ENCODE measurements around the gene ADIPOQ.
"Not testable (repeated sequence)": the region's sequence is repeated elsewhere in the genome, so short reads cannot be mapped to it uniquely, and the experiment has no call there.

ADIPOQ gene

DNA sequence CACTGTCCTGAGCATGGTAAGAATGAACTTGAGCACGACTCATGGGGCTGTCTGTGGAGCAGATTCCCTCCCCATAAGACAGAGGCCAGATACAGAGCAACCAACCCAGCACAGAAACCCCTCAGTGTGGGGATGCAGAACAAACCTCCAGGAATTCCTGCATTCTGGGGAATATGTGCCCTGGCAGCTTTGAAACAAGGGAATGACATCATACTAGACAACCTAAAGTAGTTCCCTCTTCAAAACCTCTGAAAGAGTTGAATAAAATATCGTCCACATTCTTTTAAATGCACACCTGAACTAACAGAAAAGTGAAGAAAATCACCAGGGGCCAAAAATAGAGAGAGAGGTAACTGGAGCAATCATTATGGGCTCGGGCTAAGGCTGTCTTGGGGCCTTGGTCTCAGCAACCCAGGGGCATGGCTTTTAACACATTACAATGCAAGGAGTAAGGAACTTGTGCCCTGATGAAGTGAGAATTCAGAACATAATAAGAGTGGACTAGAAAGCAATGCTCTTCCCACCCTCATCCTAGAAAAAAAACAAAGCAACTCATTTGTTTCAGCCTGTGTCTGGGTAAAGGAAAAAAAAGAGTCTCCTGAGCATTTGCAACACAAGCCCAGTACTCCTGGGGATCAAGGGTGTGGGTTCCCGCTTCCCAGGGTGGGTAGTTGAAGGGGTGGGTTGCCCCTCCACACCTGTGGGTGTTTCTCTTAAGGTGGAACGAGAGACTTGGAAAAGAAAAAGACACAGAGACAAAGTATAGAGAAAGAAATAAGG is 43.9 kb downstream of the ADIPOQ start:
- Histone ChIP-seq H3K27me3 (ENCODE audit: insufficient read depth, low read length) (0 out of 2 replicates have a peak, but pooled peaks cover 7% of the 10 kb centered on the region), H3K4me3 (ENCODE audit: low read depth, low read length) (no peak overlapping the region), H2AFZ (ENCODE audit: low read length, unreplicated experiment) (no peak overlapping the region), H3K27ac (ENCODE audit: low read depth, low read length) (no peak overlapping the region), H3K4me1 (ENCODE audit: control insufficient read depth, insufficient read depth, low read length, unreplicated experiment) (peaks cover 18% of the 10 kb centered on the region), H3K79me2 (ENCODE audit: control insufficient read depth, insufficient read depth, low read length, unreplicated experiment) (no peaks in the 10 kb centered on the region), H3K36me3 (ENCODE audit: insufficient read depth, low read length) (no peaks in the 10 kb centered on the region)

DNA sequence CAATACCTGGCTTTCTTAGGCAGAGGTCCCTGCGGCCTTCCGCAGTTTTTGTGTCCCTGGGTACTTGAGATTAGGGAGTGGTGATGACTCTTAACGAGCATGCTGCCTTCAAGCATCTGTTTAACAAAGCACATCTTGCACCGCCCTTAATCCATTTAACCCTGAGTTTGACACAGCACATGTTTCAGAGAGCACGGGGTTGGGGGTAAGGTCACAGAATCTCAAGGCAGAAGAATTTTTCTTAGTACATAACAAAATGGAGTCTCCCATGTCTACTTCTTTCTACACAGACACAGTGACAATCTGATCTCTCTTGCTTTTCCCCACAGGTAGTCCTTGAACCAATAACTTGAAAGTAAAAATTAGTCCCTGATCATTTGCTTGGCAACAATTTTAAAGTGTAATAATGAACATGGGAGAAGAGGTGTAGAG is 45.0 kb downstream of the ADIPOQ start:
- not testable (repeated sequence) for H3K36me3 ChIP-seq (ENCODE audit: insufficient read depth, low read length); H3K27me3 ChIP-seq (ENCODE audit: insufficient read depth, low read length); H3K4me3 ChIP-seq (ENCODE audit: low read depth, low read length); H2AFZ ChIP-seq (ENCODE audit: low read length, unreplicated experiment); H3K27ac ChIP-seq (ENCODE audit: low read depth, low read length); H3K79me2 ChIP-seq (ENCODE audit: control insufficient read depth, insufficient read depth, low read length, unreplicated experiment)
- H3K4me1 ChIP-seq (ENCODE audit: control insufficient read depth, insufficient read depth, low read length, unreplicated experiment): peaks cover 10% of the 10 kb centered on the region

- 0 out of 2 replicates have a peak, but pooled peaks cover 7% of the 10 kb centered on the region for H3K27me3 ChIP-seq (ENCODE audit: insufficient read depth, low read length)
- no peak overlapping the region for H2AFZ ChIP-seq (ENCODE audit: low read length, unreplicated experiment)
- peaks cover 3% of the 10 kb centered on the region for H3K4me1 ChIP-seq (ENCODE audit: control insufficient read depth, insufficient read depth, low read length, unreplicated experiment)
- H3K36me3 ChIP-seq (ENCODE audit: insufficient read depth, low read length): no peaks in the 10 kb centered on the region
- no peaks in the 10 kb centered on the region for H3K79me2 ChIP-seq (ENCODE audit: control insufficient read depth, insufficient read depth, low read length, unreplicated experiment)
- no peak overlapping the region for H3K4me3 ChIP-seq (ENCODE audit: low read depth, low read length)
- no peak overlapping the region for H3K27ac ChIP-seq (ENCODE audit: low read depth, low read length)
Measured at GRCh38 chr3:186888569-186888968, 46.1 kb downstream of the ADIPOQ start.

- H3K79me2 ChIP-seq (ENCODE audit: control insufficient read depth, insufficient read depth, low read length, unreplicated experiment); H3K27ac ChIP-seq (ENCODE audit: low read depth, low read length); H3K4me3 ChIP-seq (ENCODE audit: low read depth, low read length); H3K36me3 ChIP-seq (ENCODE audit: insufficient read depth, low read length); H2AFZ ChIP-seq (ENCODE audit: low read length, unreplicated experiment); H3K27me3 ChIP-seq (ENCODE audit: insufficient read depth, low read length); H3K4me1 ChIP-seq (ENCODE audit: control insufficient read depth, insufficient read depth, low read length, unreplicated experiment): not testable (repeated sequence)
Measured at GRCh38 chr3:186889698-186890097, 47.2 kb downstream of the ADIPOQ start.

- Histone ChIP-seq H3K27ac (ENCODE audit: low read depth, low read length) (no peak overlapping the region), H2AFZ (ENCODE audit: low read length, unreplicated experiment) (no peak overlapping the region), H3K36me3 (ENCODE audit: insufficient read depth, low read length) (no peaks in the 10 kb centered on the region), H3K27me3 (ENCODE audit: insufficient read depth, low read length) (0 out of 2 replicates have a peak, but pooled peaks cover 7% of the 10 kb centered on the region), H3K79me2 (ENCODE audit: control insufficient read depth, insufficient read depth, low read length, unreplicated experiment) (no peaks in the 10 kb centered on the region), H3K4me1 (ENCODE audit: control insufficient read depth, insufficient read depth, low read length, unreplicated experiment) (no peaks in the 10 kb centered on the region), H3K4me3 (ENCODE audit: low read depth, low read length) (no peak overlapping the region)
Measured at GRCh38 chr3:186890911-186891310, 48.4 kb downstream of the ADIPOQ start.

DNA sequence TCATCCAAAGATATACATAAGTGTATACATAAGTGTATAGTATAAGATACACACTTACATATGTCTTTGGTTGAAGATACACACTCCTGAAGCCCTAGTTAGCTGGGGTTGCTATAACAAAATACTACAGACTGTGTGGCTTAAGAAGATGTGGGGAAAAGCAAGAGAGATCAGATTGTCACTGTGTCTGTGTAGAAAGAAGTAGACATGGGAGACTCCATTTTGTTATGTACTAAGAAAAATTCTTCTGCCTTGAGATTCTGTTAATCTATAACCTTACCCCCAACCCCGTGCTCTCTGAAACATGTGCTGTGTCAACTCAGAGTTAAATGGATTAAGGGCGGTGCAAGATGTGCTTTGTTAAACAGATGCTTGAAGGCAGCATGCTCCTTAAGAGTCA is 50.6 kb downstream of the ADIPOQ start:
- H3K4me3 ChIP-seq (ENCODE audit: low read depth, low read length); H3K36me3 ChIP-seq (ENCODE audit: insufficient read depth, low read length); H3K4me1 ChIP-seq (ENCODE audit: control insufficient read depth, insufficient read depth, low read length, unreplicated experiment); H3K27me3 ChIP-seq (ENCODE audit: insufficient read depth, low read length); H3K27ac ChIP-seq (ENCODE audit: low read depth, low read length); H3K79me2 ChIP-seq (ENCODE audit: control insufficient read depth, insufficient read depth, low read length, unreplicated experiment); H2AFZ ChIP-seq (ENCODE audit: low read length, unreplicated experiment): not testable (repeated sequence)

GRCh38 chr3:186895406-186895805 is 52.9 kb downstream of the ADIPOQ start:
- Histone ChIP-seq H3K79me2 (ENCODE audit: control insufficient read depth, insufficient read depth, low read length, unreplicated experiment) (no peaks in the 10 kb centered on the region), H3K4me3 (ENCODE audit: low read depth, low read length) (no peak overlapping the region), H2AFZ (ENCODE audit: low read length, unreplicated experiment) (no peak overlapping the region), H3K36me3 (ENCODE audit: insufficient read depth, low read length) (no peaks in the 10 kb centered on the region), H3K27me3 (ENCODE audit: insufficient read depth, low read length) (no peaks in the 10 kb centered on the region), H3K27ac (ENCODE audit: low read depth, low read length) (no peak overlapping the region), H3K4me1 (ENCODE audit: control insufficient read depth, insufficient read depth, low read length, unreplicated experiment) (no peaks in the 10 kb centered on the region)

DNA sequence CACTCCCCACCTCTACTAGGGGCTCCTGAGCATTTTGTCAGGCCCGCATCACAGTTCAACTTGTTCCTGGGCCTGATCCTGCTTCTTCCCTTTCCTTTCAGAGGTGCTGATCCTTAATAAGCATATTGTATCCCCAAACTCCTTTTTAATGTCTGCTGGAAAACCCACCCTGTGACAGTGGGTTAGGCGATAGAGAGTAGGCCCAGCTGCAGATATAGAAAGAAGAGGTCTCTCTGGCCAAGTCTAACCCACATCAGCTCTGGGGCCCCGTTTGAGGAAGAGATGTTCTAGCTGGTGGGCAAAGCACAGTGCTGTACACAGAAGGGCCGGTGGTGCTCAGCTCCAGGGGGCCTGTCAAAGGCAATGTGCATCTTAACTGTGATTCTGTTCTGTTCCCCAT is 53.5 kb downstream of the ADIPOQ start:
- no peaks in the 10 kb centered on the region for H3K79me2 ChIP-seq (ENCODE audit: control insufficient read depth, insufficient read depth, low read length, unreplicated experiment)
- no peak overlapping the region for H3K27ac ChIP-seq (ENCODE audit: low read depth, low read length)
- H3K4me3 ChIP-seq (ENCODE audit: low read depth, low read length): no peak overlapping the region
- H2AFZ ChIP-seq (ENCODE audit: low read length, unreplicated experiment): no peak overlapping the region
- peaks cover 5% of the 10 kb centered on the region for H3K4me1 ChIP-seq (ENCODE audit: control insufficient read depth, insufficient read depth, low read length, unreplicated experiment)
- no peaks in the 10 kb centered on the region for H3K36me3 ChIP-seq (ENCODE audit: insufficient read depth, low read length)
- no peaks in the 10 kb centered on the region for H3K27me3 ChIP-seq (ENCODE audit: insufficient read depth, low read length)

GRCh38 chr3:186896875-186897274 is 54.4 kb downstream of the ADIPOQ start:
- Histone ChIP-seq H3K4me1 (ENCODE audit: control insufficient read depth, insufficient read depth, low read length, unreplicated experiment) (peaks cover 13% of the 10 kb centered on the region), H3K27me3 (ENCODE audit: insufficient read depth, low read length) (no peaks in the 10 kb centered on the region), H2AFZ (ENCODE audit: low read length, unreplicated experiment) (no peak overlapping the region), H3K27ac (ENCODE audit: low read depth, low read length) (no peak overlapping the region), H3K4me3 (ENCODE audit: low read depth, low read length) (no peak overlapping the region), H3K79me2 (ENCODE audit: control insufficient read depth, insufficient read depth, low read length, unreplicated experiment) (no peaks in the 10 kb centered on the region), H3K36me3 (ENCODE audit: insufficient read depth, low read length) (no peaks in the 10 kb centered on the region)

- H3K4me1 ChIP-seq (ENCODE audit: control insufficient read depth, insufficient read depth, low read length, unreplicated experiment): peaks cover 13% of the 10 kb centered on the region
- no peaks in the 10 kb centered on the region for H3K79me2 ChIP-seq (ENCODE audit: control insufficient read depth, insufficient read depth, low read length, unreplicated experiment)
- H2AFZ ChIP-seq (ENCODE audit: low read length, unreplicated experiment): peak overlapping the region; percentile 22
- H3K27me3 ChIP-seq (ENCODE audit: insufficient read depth, low read length): no peaks in the 10 kb centered on the region
- no peak overlapping the region for H3K4me3 ChIP-seq (ENCODE audit: low read depth, low read length)
- H3K36me3 ChIP-seq (ENCODE audit: insufficient read depth, low read length): no peaks in the 10 kb centered on the region
- H3K27ac ChIP-seq (ENCODE audit: low read depth, low read length): peak overlapping the region; percentile 61
Measured at GRCh38 chr3:186901135-186901734, 58.7 kb downstream of the ADIPOQ start.

DNA sequence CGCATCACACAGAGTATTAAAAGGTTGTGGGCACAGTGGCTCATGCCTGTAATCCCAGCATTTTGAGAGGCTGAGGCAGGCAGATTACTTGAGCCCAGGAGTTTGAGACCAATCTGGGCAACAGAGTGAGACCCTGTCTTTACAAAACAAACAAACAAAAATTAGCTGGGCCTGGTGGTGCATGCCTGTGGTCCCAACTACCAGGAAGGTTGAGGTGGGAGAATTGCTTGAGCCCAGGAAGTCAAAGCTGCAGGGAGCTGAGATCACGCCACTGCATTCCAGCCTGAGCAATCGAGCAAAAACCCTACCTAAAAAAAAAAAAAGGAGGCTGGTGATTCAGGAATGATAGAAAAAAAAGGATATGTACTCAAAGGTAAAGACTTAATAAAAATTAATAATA is 59.6 kb downstream of the ADIPOQ start:
- H3K27me3 ChIP-seq (ENCODE audit: insufficient read depth, low read length): no peaks in the 10 kb centered on the region
- no peak overlapping the region for H3K27ac ChIP-seq (ENCODE audit: low read depth, low read length)
- no peak overlapping the region for H2AFZ ChIP-seq (ENCODE audit: low read length, unreplicated experiment)

More for the DNA sequence above, 59.6 kb downstream of the ADIPOQ start:
- no peaks in the 10 kb centered on the region for H3K79me2 ChIP-seq (ENCODE audit: control insufficient read depth, insufficient read depth, low read length, unreplicated experiment)
- no peak overlapping the region for H3K4me3 ChIP-seq (ENCODE audit: low read depth, low read length)
- H3K36me3 ChIP-seq (ENCODE audit: insufficient read depth, low read length): no peaks in the 10 kb centered on the region
- peaks cover 13% of the 10 kb centered on the region for H3K4me1 ChIP-seq (ENCODE audit: control insufficient read depth, insufficient read depth, low read length, unreplicated experiment)
